H1 (cell line): Measurements from ENCODE around the gene ANKRD65. TPM values are rescaled to one million over a fixed set of nuclear protein-coding genes. Genes with fewer than 3 reads are reported as not detected.

Experiments used
- CTCF ChIA-PET: fragments of 300-600 bp; sonication (Branson Sonifier 250); formaldehyde crosslinking; loops from one replicate; lab custom pipeline; 2021; ENCODE audit not compliant: partially characterized antibody; lab: Charles Lee
- POLR2A ChIA-PET: fragments of 300-600 bp; sonication (Branson Sonifier 250); formaldehyde crosslinking; loops from one replicate; lab custom pipeline; 2021; ENCODE audit warnings: inconsistent platforms; ENCODE audit not compliant: partially characterized antibody; lab: Charles Lee
- DNase-seq, 2 experiments: peaks; one replicate each; pipeline versions ENCODE4 v3.0.0 to v3.0.0-alpha.2; 2010 to 2022; ENCODE audit warnings: low spot score in 2 of 2, low read depth in 1 of 2, mixed read lengths in 1 of 2
- FAIRE-seq: peaks from 2 replicates; lab custom pipeline; 2011; peaks lifted over from hg19 to GRCh38; lab: Jason Lieb, UNC
- H2AFZ ChIP-seq: 2 replicates; pipeline ENCODE4 v1.8.1; 2012; ENCODE audit warnings: low read length, inconsistent platforms
- H2AK5ac ChIP-seq: 2 replicates; pipeline ENCODE4 v1.6.1; 2013; ENCODE audit warnings: low read depth, low read length
- H2BK120ac ChIP-seq: replicated peaks from 2 replicates; pipeline ENCODE3; 2013; ENCODE audit warnings: low read depth, low read length, inconsistent platforms
- H2BK12ac ChIP-seq: 2 replicates; pipeline ENCODE4 v1.6.1; 2013; ENCODE audit warnings: low read depth, low read length
- H2BK15ac ChIP-seq: 2 replicates; pipeline ENCODE4 v1.6.1; 2013; ENCODE audit warnings: low read length
- H2BK20ac ChIP-seq: 2 replicates; pipeline ENCODE4 v1.6.1; 2013; ENCODE audit warnings: low read length
- H2BK5ac ChIP-seq: 2 replicates; pipeline ENCODE4 v1.6.1; 2013; ENCODE audit warnings: low read depth, low read length
- H3K14ac ChIP-seq: 2 replicates; pipeline ENCODE4 v1.6.1; 2013; ENCODE audit warnings: inconsistent platforms; ENCODE audit not compliant: insufficient read length
- H3K18ac ChIP-seq: 2 replicates; pipeline ENCODE4 v1.6.1; 2013; ENCODE audit warnings: low read length; ENCODE audit errors: extremely low read depth
- H3K23ac ChIP-seq: 2 replicates; pipeline ENCODE4 v1.6.1; 2013; ENCODE audit warnings: inconsistent platforms; ENCODE audit not compliant: insufficient read length
- H3K23me2 ChIP-seq: 2 replicates; pipeline ENCODE4 v1.6.1; 2013; ENCODE audit warnings: low read depth, low read length
- H3K27ac ChIP-seq: 2 replicates; pipeline ENCODE4 v1.6.1; 2011; ENCODE audit warnings: low read depth, low read length, inconsistent platforms
- H3K27me3 ChIP-seq, 4 experiments: replicated peaks in 1 of 4; 1 replicate in 1 of 4; 2 replicates in 3 of 4; pipeline versions ENCODE4 v1.6.1 to v1.8.1; 2011 to 2013; ENCODE audit warnings: low read length in 3 of 4, mild to moderate bottlenecking in 3 of 4, inconsistent platforms in 2 of 4, mixed read lengths in 2 of 4, moderate library complexity in 1 of 4; ENCODE audit not compliant: control insufficient read depth in 3 of 4, insufficient read depth in 3 of 4; ENCODE audit errors: extremely low read depth in 1 of 4
- H3K36me3 ChIP-seq, 4 experiments: 2 replicates each; pipeline versions ENCODE4 v1.6.1 to v1.8.1; 2011 to 2013; ENCODE audit warnings: mild to moderate bottlenecking in 4 of 4, low read length in 3 of 4, moderate library complexity in 2 of 4, control low read depth in 1 of 4, inconsistent platforms in 1 of 4; ENCODE audit not compliant: insufficient read depth in 4 of 4, control insufficient read depth in 2 of 4
- H3K4ac ChIP-seq: replicated peaks from 2 replicates; pipeline ENCODE3; 2013; ENCODE audit warnings: low read length, low read depth, mixed read lengths, inconsistent platforms; ENCODE audit not compliant: insufficient read length
- H3K4me1 ChIP-seq, 4 experiments: replicated peaks in 1 of 4; 1 replicate in 1 of 4; 2 replicates in 3 of 4; pipeline versions ENCODE4 v1.6.1 to v1.8.1; 2011 to 2013; ENCODE audit warnings: low read length in 3 of 4, inconsistent platforms in 2 of 4, mixed read lengths in 1 of 4; ENCODE audit not compliant: insufficient read depth in 4 of 4, control insufficient read depth in 3 of 4
- H3K4me2 ChIP-seq, 2 experiments: 2 replicates each; pipeline versions ENCODE4 v1.6.1 to v1.8.1; 2011 to 2013; ENCODE audit warnings: low read depth in 2 of 2, low read length in 2 of 2, control low read depth in 1 of 2, inconsistent platforms in 1 of 2, mild to moderate bottlenecking in 1 of 2; ENCODE audit not compliant: insufficient read depth in 1 of 2
- H3K4me3 ChIP-seq, 4 experiments: fragments of 200-600, 300-600 bp in 1 of 4; sonication (generic), shearing (Covaris generic), sonication (Bioruptor Twin) in 1 of 4; 2 replicates each; pipeline versions ENCODE4 v1.5.1 to v1.8.1; 2011 to 2016; ENCODE audit warnings: low read length in 4 of 4, low read depth in 3 of 4, control low read depth in 2 of 4, inconsistent platforms in 2 of 4, mild to moderate bottlenecking in 2 of 4, mixed read lengths in 1 of 4, moderate library complexity in 1 of 4; ENCODE audit not compliant: insufficient read depth in 2 of 4; ENCODE audit errors: extremely low read depth in 1 of 4
- H3K56ac ChIP-seq: replicated peaks from 2 replicates; pipeline ENCODE3; 2013; ENCODE audit warnings: low read depth, mild to moderate bottlenecking, mixed read lengths, low read length, inconsistent platforms; ENCODE audit not compliant: insufficient read length
- H3K79me1 ChIP-seq: 2 replicates; pipeline ENCODE4 v1.6.1; 2013; ENCODE audit warnings: low read depth, low read length, control low read depth
- H3K79me2 ChIP-seq, 2 experiments: 2 replicates each; pipeline versions ENCODE4 v1.6.1 to v1.8.1; 2012 to 2013; ENCODE audit warnings: low read length in 2 of 2, mild to moderate bottlenecking in 2 of 2, inconsistent platforms in 1 of 2; ENCODE audit not compliant: insufficient read depth in 2 of 2, control insufficient read depth in 1 of 2
- H3K9ac ChIP-seq, 4 experiments: replicated peaks in 1 of 4; 1 replicate in 1 of 4; 2 replicates in 3 of 4; pipeline versions ENCODE4 v1.6.1 to v1.8.1; 2011 to 2013; ENCODE audit warnings: low read depth in 3 of 4, low read length in 3 of 4, control low read depth in 2 of 4, mild to moderate bottlenecking in 2 of 4, moderate library complexity in 2 of 4, inconsistent platforms in 1 of 4; ENCODE audit errors: extremely low read depth in 1 of 4
- H3K9me3 ChIP-seq, 2 experiments: 2 replicates each; pipeline versions ENCODE4 v1.6.1 to v1.8.1; 2012 to 2013; ENCODE audit warnings: mild to moderate bottlenecking in 2 of 2, moderate library complexity in 2 of 2, control low read depth in 1 of 2, inconsistent platforms in 1 of 2, low read depth in 1 of 2, low read length in 1 of 2, mixed read lengths in 1 of 2; ENCODE audit not compliant: insufficient read depth in 2 of 2
- H4K20me1 ChIP-seq, 2 experiments: replicated peaks in 1 of 2; 2 replicates each; pipeline versions ENCODE3 to v1.8.1; 2011 to 2013; ENCODE audit warnings: inconsistent platforms in 2 of 2, low read length in 2 of 2, mild to moderate bottlenecking in 1 of 2; ENCODE audit not compliant: insufficient read depth in 2 of 2, control insufficient read depth in 1 of 2
- H4K5ac ChIP-seq: 2 replicates; pipeline ENCODE4 v1.6.1; 2013; ENCODE audit warnings: low read length, low read depth, mixed read lengths, inconsistent platforms; ENCODE audit not compliant: insufficient read length
- H4K8ac ChIP-seq: 2 replicates; pipeline ENCODE4 v1.8.0; 2013; ENCODE audit warnings: mild to moderate bottlenecking, moderate library complexity, low read length, inconsistent platforms; ENCODE audit not compliant: insufficient read depth; ENCODE audit errors: extremely low read depth
- H4K91ac ChIP-seq: replicated peaks from 2 replicates; pipeline ENCODE3; 2013; ENCODE audit warnings: low read length, mixed read lengths, inconsistent platforms; ENCODE audit not compliant: insufficient read length
- CTCF ChIP-seq, 3 experiments: IDR thresholded peaks; 1 replicate in 2 of 3; 2 replicates in 1 of 3; pipeline versions ENCODE4 v1.5.1 to v1.6.1; 2011; ENCODE audit warnings: low read length in 3 of 3, mild to moderate bottlenecking in 3 of 3, inconsistent platforms in 2 of 3, low read depth in 1 of 3, moderate library complexity in 1 of 3; ENCODE audit not compliant: insufficient read depth in 1 of 3; ENCODE audit errors: control extremely low read depth in 1 of 3
- RXRA ChIP-seq: IDR thresholded peaks from 2 replicates; pipeline ENCODE4 v1.6.1; 2011; ENCODE audit warnings: low read depth, mild to moderate bottlenecking, low read length, moderate library complexity; ENCODE audit not compliant: insufficient read depth
- SUZ12 ChIP-seq: fragments of 200-600 bp; sonication (generic); IDR thresholded peaks from 2 replicates; pipeline ENCODE4 v1.6.1; 2012; ENCODE audit warnings: mild to moderate bottlenecking, inconsistent platforms, low read length, moderate library complexity, mixed read lengths
- TAF1 ChIP-seq: IDR thresholded peaks from 2 replicates; pipeline ENCODE4 v1.6.1; 2011; ENCODE audit warnings: mild to moderate bottlenecking, low read depth, low read length
- TBP ChIP-seq: IDR thresholded peaks from 2 replicates; pipeline ENCODE4 v1.6.1; 2011; ENCODE audit warnings: low read depth, low read length, improper control_type of control experiment
- TCF12 ChIP-seq: IDR thresholded peaks from 2 replicates; pipeline ENCODE4 v1.6.1; 2011; ENCODE audit warnings: low read depth, mild to moderate bottlenecking, low read length
- ZNF274 ChIP-seq: IDR thresholded peaks from 2 replicates; pipeline ENCODE4 v1.7.0; 2012; ENCODE audit warnings: low read length, borderline replicate concordance; ENCODE audit errors: extremely low read depth
- WGBS, 2 experiments: shearing (Covaris generic) in 1 of 2; methylation state at CpG; one replicate each; pipeline versions ENCODE4 v1.1.6 to v1.1.7; 2013 to 2015; ENCODE audit warnings: low lambda C conversion rate in 2 of 2, mixed read lengths in 2 of 2, inconsistent platforms in 1 of 2, low coverage in 1 of 2, missing lambda C conversion rate in 1 of 2; ENCODE audit not compliant: insufficient replicate concordance in 2 of 2, insufficient coverage in 1 of 2, insufficient read length in 1 of 2; ENCODE audit errors: extremely low coverage in 1 of 2, missing lambda C conversion rate in 1 of 2; 5-methylcytosine and 5-hydroxymethylcytosine counted together
- polyA plus RNA-seq, 7 experiments: library from polyadenylated mRNA; depleted of rRNA in 3 of 7; stranded (reverse) in 5 of 7; unstranded in 2 of 7; fragments of >200 nt in 5 of 7; fragments of 200-250 nt in 2 of 7; gene quantifications; 1 replicate in 5 of 7; 2 replicates in 1 of 7; 4 replicates in 1 of 7; pipeline versions ENCODE4 v1.2.1 to v1.2.3, GENCODE V29; 2011 to 2013; ENCODE audit warnings: missing spikeins in 2 of 7, mixed read lengths in 2 of 7
- total RNA-seq: library from RNA; stranded (reverse); fragmentation: NEBNext Ultra II Directional; extraction: Animal tissue kit (Norgen Biotek cat#: 25700); gene quantifications from 2 replicates; pipeline ENCODE4 v1.2.1, GENCODE V29; 2021

The ANKRD65 gene
- total and polyA plus RNA-seq, 2 of the 8 experiments (the other 6 are each of a cell fraction or from before 2014, with no cell fraction given) = 1.8 to 2.0 TPM

GRCh38 chr1:1430114-1430982 is 9.3 kb upstream of the ANKRD65 start:
- Histone ChIP-seq H3K79me2 (no peaks in the 10 kb centered on the region), H2AK5ac (no peak overlapping the region), H3K23ac (no peak overlapping the region), H3K23me2 (peaks cover 18% of the 10 kb centered on the region; the same call in 1 of the 2 replicates), H3K4me1 (peaks cover 0 to 62% (median 47%) of the 10 kb centered on the region in 4 experiments; a peak in 6 of 7 replicates), H4K20me1 (no peaks in the 10 kb centered on the region), H3K36me3 (no peaks in the 10 kb centered on the region; a peak in 1 of 8 replicates), H2BK12ac (peak overlapping the region; percentile 13; the same call in 1 of the 2 replicates)
- ChIA-PET POLR2A (interaction anchor here (0.7 to 22.9 kb wide), 12 partner anchors 8 to 145 kb away, joined by 3 to 515 read pairs (median 3); partner anchors contain the start of genes ANKRD65, CCNL2 and MRPL20), CTCF (interaction anchor here (0.7 to 4.4 kb wide), 9 partner anchors 10 to 236 kb away, joined by 3 to 36 read pairs (median 4); partner anchors contain the start of gene ANKRD65)
- 64% methylated on average over 23 of the region's 35 CpGs; no CpG with 5 or more reads in 1 of the 2 experiments for WGBS, 2 experiments
- peak in 1 of 2 experiments; percentile 78 for DNase-seq
- TF ChIP-seq TBP = peak; percentile 16; the same call in 1 of the 2 replicates
- TF ChIP-seq TCF12 = 0 out of 2 replicates have a peak, but pooled peaks have one; percentile 48
- no peak for TF ChIP-seq ZNF274
- TF ChIP-seq SUZ12 = no peak
- TF ChIP-seq TAF1 = no peak
- TF ChIP-seq CTCF (IDR thresholded peaks at IDR 0.05; ENCODE audit: control extremely low read depth in 1 of 3, insufficient read depth in 1 of 3, low read depth in 1 of 3, low read length in 3 of 3) = peak in 2 of 3 experiments; percentile 13 to 32; a peak in 3 of 4 replicates
- TF ChIP-seq RXRA = no peak
- TF ChIP-seq, all 59 proteins: peak for 3
- Histone ChIP-seq H3K4me3 (peak overlapping the region in 1 of 4 experiments; percentile 26; a peak in 1 of 8 replicates), H3K56ac (peak overlapping the region; percentile 32), H3K14ac (no peak overlapping the region), H3K4me2 (peak overlapping the region; percentile 14 to 41; a peak in 2 of 4 replicates), H2AFZ (no peak overlapping the region), H3K18ac (peak overlapping the region; percentile 75; the same call in 1 of the 2 replicates), H2BK20ac (no peak overlapping the region), H2BK15ac (no peak overlapping the region), H3K27ac (0 out of 2 replicates have a peak overlapping the region, but pooled peaks have one; percentile 19), H3K27me3 (no peaks in the 10 kb centered on the region), H2BK5ac (no peak overlapping the region), H2BK120ac (no peak overlapping the region), H4K91ac (peak overlapping the region; percentile 10), H3K79me1 (no peaks in the 10 kb centered on the region), H3K9ac (no peak overlapping the region; a peak in 1 of 7 replicates), H4K5ac (peak overlapping the region; percentile 61), H3K4ac (peak overlapping the region; percentile 57), H4K8ac (peak overlapping the region; percentile 90), H3K9me3 (peaks cover 0 to 3% of the 10 kb centered on the region in 2 experiments; a peak in 1 of 4 replicates)
- FAIRE-seq = no peak
